ENCODE data around the gene USP11. TPM values are rescaled to one million over a fixed set of nuclear protein-coding genes. Genes with fewer than 3 reads are reported as not detected.
A peak's percentile ranks its signal among the peaks of the same experiment; 100 is the strongest.

The USP11 gene
- total RNA-seq, 1 experiment from 2014 or later = 153 TPM

DNA sequence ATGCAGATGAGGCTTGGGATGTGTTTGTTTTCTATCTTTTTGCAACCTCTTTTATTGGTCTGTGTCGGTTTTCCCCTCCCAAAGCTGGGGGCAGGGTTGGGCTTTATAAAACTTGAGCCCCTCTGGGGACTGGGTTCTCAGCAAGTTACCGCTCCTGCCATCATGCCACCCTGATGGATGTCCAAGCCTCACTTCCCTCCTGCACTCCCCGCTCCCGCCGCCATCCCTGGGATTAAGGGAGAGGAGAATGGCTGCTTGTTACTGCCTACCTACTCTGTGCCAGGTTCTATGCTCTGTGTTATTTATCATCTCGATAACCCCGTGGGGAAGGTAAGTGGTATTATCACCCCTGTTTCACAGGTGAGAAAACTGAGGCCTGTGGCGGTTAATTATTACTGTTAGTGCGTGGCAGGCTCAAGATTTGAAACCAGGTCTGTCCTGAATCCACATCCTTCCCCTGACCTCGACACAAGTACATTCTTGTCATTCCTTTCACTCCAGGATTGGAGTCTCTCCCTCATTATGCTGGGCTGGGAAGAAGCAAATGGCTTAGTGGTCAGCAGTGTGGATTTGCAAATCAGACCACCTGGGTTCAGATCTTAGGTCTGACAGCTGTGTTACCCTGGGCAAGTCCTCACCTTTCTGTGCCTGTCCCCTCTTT lies 34.7 kb upstream of the USP11 start:
- Mint-ChIP-seq H3K4me3 (peak overlapping the region; percentile 96 to 97; a peak in 4 of 5 replicates), H3K27ac (peak overlapping the region; percentile 91 to 97 (median 94)), H3K9me3 (peaks cover 0 to 2% of the 10 kb centered on the region in 2 experiments; a peak in 3 of 5 replicates), H3K27me3 (ENCODE audit: low read depth) (no peaks in the 10 kb centered on the region), H3K36me3 (ENCODE audit: insufficient read depth in 1 of 3, low read depth in 3 of 3) (peaks cover 83 to 88% (median 86%) of the 10 kb centered on the region in 3 experiments), H3K4me1 (peaks cover 42 to 48% of the 10 kb centered on the region in 2 experiments)
- peaks cover 15% of the 10 kb centered on the region; the same call in 1 of the 2 replicates for H3K4me1 ChIP-seq (ENCODE audit: insufficient read depth, low read length)
- peak overlapping the region; percentile 44 for H3K4me2 ChIP-seq (ENCODE audit: insufficient read depth, insufficient read length, low read length)
- peaks cover 38% of the 10 kb centered on the region; the same call in 1 of the 2 replicates for H3K79me2 ChIP-seq (ENCODE audit: insufficient read depth, low read length)
- no CpG with 5 or more reads among the region's 10 CpGs for WGBS (ENCODE audit: extremely low coverage, insufficient read length, low lambda C conversion rate)
- H3K23me2 ChIP-seq (ENCODE audit: insufficient read length, low read depth, low read length, poor library complexity, severe bottlenecking) = peaks cover 10% of the 10 kb centered on the region
- no peak overlapping the region for H2BK20ac ChIP-seq (ENCODE audit: low read depth, low read length, poor library complexity, severe bottlenecking)
- H4K5ac ChIP-seq (ENCODE audit: insufficient read length, low read depth, low read length) = no peak overlapping the region
- H4K20me1 ChIP-seq (ENCODE audit: control insufficient read depth, insufficient read depth, insufficient read length) = no peaks in the 10 kb centered on the region
- H2AFZ ChIP-seq (ENCODE audit: low read length) = no peak overlapping the region
- H3K79me1 ChIP-seq (ENCODE audit: insufficient read depth, low read depth, low read length, poor library complexity, severe bottlenecking) = peaks cover 15% of the 10 kb centered on the region
- no peak overlapping the region for H2BK15ac ChIP-seq (ENCODE audit: low read depth, low read length)
- peak overlapping the region; percentile 9 for H3K18ac ChIP-seq (ENCODE audit: insufficient read length, low read depth, low read length)
- H3T11ph ChIP-seq (ENCODE audit: low read length) = no peak overlapping the region
- no peak overlapping the region for H3K4ac ChIP-seq (ENCODE audit: low read depth, low read length)
- no peak overlapping the region for H3K9ac ChIP-seq (ENCODE audit: extremely low read depth, insufficient read length, low read length)
- no peak overlapping the region for H3K56ac ChIP-seq (ENCODE audit: insufficient read length, low read depth, low read length)
- H3K9me3 ChIP-seq (ENCODE audit: control insufficient read depth, low read depth, low read length) = no peaks in the 10 kb centered on the region
- H3K14ac ChIP-seq (ENCODE audit: insufficient read depth, low read length) = no peak overlapping the region
- H4K91ac ChIP-seq (ENCODE audit: insufficient read length, low read depth, low read length) = no peak overlapping the region
- H3K23ac ChIP-seq (ENCODE audit: insufficient read length, low read depth, low read length) = no peak overlapping the region
- no peak overlapping the region for H2AK5ac ChIP-seq (ENCODE audit: insufficient read length, low read length)
- no peak overlapping the region for H4K8ac ChIP-seq (replicated peaks; ENCODE audit: insufficient read length, low read depth, low read length)
- no peak overlapping the region for H2BK12ac ChIP-seq (ENCODE audit: insufficient read length, low read depth, low read length)
- H3K27ac ChIP-seq (ENCODE audit: insufficient read length, low read depth, low read length) = peak overlapping the region; percentile 21
- TF ChIP-seq CTCF (conservative IDR thresholded peaks at IDR 0.05) = no peak
- no peak overlapping the region for H2BK120ac ChIP-seq (ENCODE audit: low read depth, low read length, poor library complexity, severe bottlenecking)
- H2BK5ac ChIP-seq (ENCODE audit: insufficient read length, low read length) = no peak overlapping the region
- no peaks in the 10 kb centered on the region for H3K27me3 ChIP-seq (ENCODE audit: insufficient read depth, low read length)
- DNase-seq = peak; percentile 70
